CD14-positive monocyte (primary cell): ENCODE data around the gene WFDC10A. TPM values are rescaled to one million over a fixed set of nuclear protein-coding genes. Genes with fewer than 3 reads are reported as not detected.
A peak's percentile ranks its signal among the peaks of the same experiment; 100 is the strongest.

Source experiments
- DNase-seq, 3 donors: peaks; one replicate each; pipeline ENCODE4 v3.0.0-alpha.2; 2011 to 2022
- H2AFZ ChIP-seq: 2 replicates; pipeline ENCODE4 v1.6.0; 2012; ENCODE audit warnings: mild to moderate bottlenecking, low read depth, low read length, inconsistent platforms; ENCODE audit not compliant: insufficient read depth, poor library complexity, severe bottlenecking
- H3K27ac ChIP-seq, 2 donors: 1 replicate in 1 of 2; 2 replicates in 1 of 2; pipeline ENCODE4 v1.5.1; 2012 to 2013; ENCODE audit warnings: low read length in 2 of 2, control low read depth in 1 of 2, inconsistent platforms in 1 of 2, low read depth in 1 of 2, mild to moderate bottlenecking in 1 of 2
- H3K27me3 ChIP-seq, 2 donors: one replicate each; pipeline versions ENCODE4 v1.6.0 to v1.6.1; 2011 to 2013; ENCODE audit warnings: low read length in 2 of 2; ENCODE audit not compliant: control insufficient read depth in 2 of 2, insufficient read depth in 2 of 2
- H3K36me3 ChIP-seq, 2 donors: replicated peaks in 1 of 2; 1 replicate in 1 of 2; 2 replicates in 1 of 2; pipeline versions ENCODE4 v1.5.1 to v1.6.1; 2012 to 2013; ENCODE audit warnings: low read length in 2 of 2, control low read depth in 1 of 2, inconsistent platforms in 1 of 2, mild to moderate bottlenecking in 1 of 2; ENCODE audit not compliant: insufficient read depth in 2 of 2, control insufficient read depth in 1 of 2
- H3K4me1 ChIP-seq, 2 donors: 1 replicate in 1 of 2; 2 replicates in 1 of 2; pipeline versions ENCODE4 v1.5.1 to v1.6.1; 2012 to 2013; ENCODE audit warnings: low read length in 2 of 2, control low read depth in 1 of 2, inconsistent platforms in 1 of 2, mild to moderate bottlenecking in 1 of 2, moderate library complexity in 1 of 2; ENCODE audit not compliant: insufficient read depth in 2 of 2, control insufficient read depth in 1 of 2
- H3K4me2 ChIP-seq: replicated peaks from 2 replicates; pipeline ENCODE3; 2012; ENCODE audit warnings: low read length, moderate library complexity, mild to moderate bottlenecking; ENCODE audit not compliant: poor library complexity, severe bottlenecking; ENCODE audit errors: extremely low read depth
- H3K4me3 ChIP-seq, 3 experiments: fragments of 200-600 bp in 1 of 3; sonication (generic) in 1 of 3; replicated peaks in 1 of 3; 1 replicate in 2 of 3; 2 replicates in 1 of 3; pipeline ENCODE4 v1.5.1; 2011 to 2013; ENCODE audit warnings: low read length in 3 of 3, mild to moderate bottlenecking in 3 of 3, control low read depth in 2 of 3, low read depth in 2 of 3, inconsistent platforms in 1 of 3, moderate library complexity in 1 of 3
- H3K79me2 ChIP-seq: 2 replicates; pipeline ENCODE4 v1.6.0; 2012; ENCODE audit warnings: mild to moderate bottlenecking, control low read depth, inconsistent platforms, low read length, moderate library complexity; ENCODE audit not compliant: insufficient read depth
- H3K9ac ChIP-seq: 2 replicates; pipeline ENCODE4 v1.6.0; 2017; ENCODE audit warnings: low read length, mild to moderate bottlenecking; ENCODE audit not compliant: insufficient read depth, poor library complexity, severe bottlenecking
- H3K9me3 ChIP-seq, 2 donors: replicated peaks in 1 of 2; 1 replicate in 1 of 2; 2 replicates in 1 of 2; pipeline versions ENCODE4 v1.5.1 to v1.6.1; 2012 to 2013; ENCODE audit warnings: low read length in 2 of 2, control low read depth in 1 of 2; ENCODE audit not compliant: control insufficient read depth in 1 of 2, insufficient read depth in 1 of 2
- H4K20me1 ChIP-seq: 2 replicates; pipeline ENCODE4 v1.6.0; 2012; ENCODE audit warnings: mild to moderate bottlenecking, low read length, control low read depth, moderate library complexity; ENCODE audit not compliant: insufficient read depth
- H3K27ac Mint-ChIP-seq, 7 donors: one replicate each; pipeline ENCODE4 v1.8.0; 2020; ENCODE audit warnings: mild to moderate bottlenecking in 7 of 7, mixed read lengths in 7 of 7, moderate library complexity in 6 of 7, inconsistent platforms in 2 of 7
- H3K27me3 Mint-ChIP-seq, 3 donors: one replicate each; pipeline ENCODE4 v1.8.0; 2021 to 2022; ENCODE audit warnings: low read depth in 3 of 3, mild to moderate bottlenecking in 3 of 3, mixed read lengths in 3 of 3, moderate library complexity in 3 of 3, inconsistent platforms in 1 of 3
- H3K36me3 Mint-ChIP-seq, 2 donors: one replicate each; pipeline ENCODE4 v1.8.0; 2020; ENCODE audit warnings: mixed read lengths in 2 of 2, inconsistent platforms in 1 of 2, mild to moderate bottlenecking in 1 of 2
- H3K4me1 Mint-ChIP-seq: one replicate; pipeline ENCODE4 v1.8.0; 2020; ENCODE audit warnings: mild to moderate bottlenecking, mixed read lengths
- H3K4me3 Mint-ChIP-seq, 2 donors: one replicate each; pipeline ENCODE4 v1.8.0; 2020; ENCODE audit warnings: mild to moderate bottlenecking in 2 of 2, mixed read lengths in 2 of 2, moderate library complexity in 1 of 2
- H3K9me3 Mint-ChIP-seq, 7 donors: one replicate each; pipeline ENCODE4 v1.8.0; 2020 to 2022; ENCODE audit warnings: mixed read lengths in 7 of 7, mild to moderate bottlenecking in 6 of 7, moderate library complexity in 6 of 7, inconsistent platforms in 2 of 7
- WGBS: methylation state at CpG from one replicate; pipeline ENCODE4 v1.1.5; 2013; ENCODE audit warnings: missing lambda C conversion rate; ENCODE audit not compliant: insufficient coverage; 5-methylcytosine and 5-hydroxymethylcytosine counted together
- intact Hi-C, 2 donors: fragments of 100-400 bp; cut with micrococcal nuclease; formaldehyde crosslinking; loops; one replicate each; pipeline versions ENCODE4 v1.15.0 to v1.15.1; 2023
- polyA minus RNA-seq: library from RNA; depleted of rRNA, polyadenylated mRNA; stranded (reverse); fragments of >200 nt; gene quantifications from 2 replicates; pipeline ENCODE4 v1.2.3, GENCODE V29; 2012
- polyA plus RNA-seq, 3 donors: library from polyadenylated mRNA; depleted of rRNA in 1 of 3; unstranded in 2 of 3; stranded (reverse) in 1 of 3; fragments of 300-500 nt in 2 of 3; fragments of >200 nt in 1 of 3; fragmentation: Illumina TruSeq in 2 of 3; gene quantifications; 1 replicate in 2 of 3; 2 replicates in 1 of 3; pipeline ENCODE4 v1.2.3, GENCODE V29; 2012 to 2021
- total RNA-seq, 12 experiments: library from RNA in 1 of 12; stranded (reverse) in 1 of 12; fragments of 120-200 nt in 1 of 12; gene quantifications; one replicate each; pipeline ENCODE4 v1.2.4 and lab custom pipeline; 2013 to 2026; ENCODE audit warnings: mixed read lengths in 6 of 12, inconsistent platforms in 1 of 12
- TF ChIP-seq, protein P1 (sequence below): fragments of 200-600 bp; IDR thresholded peaks from one replicate; pipeline ENCODE4 v1.8.0; 2022; ENCODE audit warnings: antibody characterized with exemption, mild to moderate bottlenecking

WFDC10A gene
- not detected for total RNA-seq (2013)
- polyA plus RNA-seq (not detected), polyA minus RNA-seq (not detected in 2 replicates), total RNA-seq (lab: John Stamatoyannopoulos, UW) (0 to 0.15 (median 0) reads per million in 11 experiments)

GRCh38 chr20:45629496-45630100 lies at the start of gene WFDC10A:
WFDC10A (plus strand) TSS chr20:45629739; CDS start chr20:45629814, 75 bp downstream.
- no peaks in the 10 kb centered on the region for H4K20me1 ChIP-seq
- H3K79me2 ChIP-seq: no peaks in the 10 kb centered on the region
- H3K9ac ChIP-seq: no peak within 1 kb of the TSS
- peak within 1 kb of the TSS in 1 of 7 donors; percentile 64 for H3K27ac Mint-ChIP-seq
- no peak within 1 kb of the TSS for H3K27ac ChIP-seq
- H3K36me3 ChIP-seq: no peaks in the 10 kb centered on the region
- no peaks in the 10 kb centered on the region for H3K4me1 ChIP-seq
- peak; percentile 44 to 60 (median 55) for DNase-seq
- H3K9me3 Mint-ChIP-seq: peaks cover 0 to 6% (median 0%) of the 10 kb centered on the region in 7 donors
- peaks cover 3% of the 10 kb centered on the region for H3K4me1 Mint-ChIP-seq
- peaks cover 6 to 12% (median 7%) of the 10 kb centered on the region in 3 donors for H3K27me3 Mint-ChIP-seq
- TF ChIP-seq, protein P1, sequence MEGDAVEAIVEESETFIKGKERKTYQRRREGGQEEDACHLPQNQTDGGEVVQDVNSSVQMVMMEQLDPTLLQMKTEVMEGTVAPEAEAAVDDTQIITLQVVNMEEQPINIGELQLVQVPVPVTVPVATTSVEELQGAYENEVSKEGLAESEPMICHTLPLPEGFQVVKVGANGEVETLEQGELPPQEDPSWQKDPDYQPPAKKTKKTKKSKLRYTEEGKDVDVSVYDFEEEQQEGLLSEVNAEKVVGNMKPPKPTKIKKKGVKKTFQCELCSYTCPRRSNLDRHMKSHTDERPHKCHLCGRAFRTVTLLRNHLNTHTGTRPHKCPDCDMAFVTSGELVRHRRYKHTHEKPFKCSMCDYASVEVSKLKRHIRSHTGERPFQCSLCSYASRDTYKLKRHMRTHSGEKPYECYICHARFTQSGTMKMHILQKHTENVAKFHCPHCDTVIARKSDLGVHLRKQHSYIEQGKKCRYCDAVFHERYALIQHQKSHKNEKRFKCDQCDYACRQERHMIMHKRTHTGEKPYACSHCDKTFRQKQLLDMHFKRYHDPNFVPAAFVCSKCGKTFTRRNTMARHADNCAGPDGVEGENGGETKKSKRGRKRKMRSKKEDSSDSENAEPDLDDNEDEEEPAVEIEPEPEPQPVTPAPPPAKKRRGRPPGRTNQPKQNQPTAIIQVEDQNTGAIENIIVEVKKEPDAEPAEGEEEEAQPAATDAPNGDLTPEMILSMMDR: peak; percentile 82
- peak within 1 kb of the TSS; percentile 8 for H3K4me2 ChIP-seq
- H3K36me3 Mint-ChIP-seq: no peaks in the 10 kb centered on the region
- no peaks in the 10 kb centered on the region for H3K9me3 ChIP-seq
- peaks cover 2 to 6% of the 10 kb centered on the region in 2 donors for H3K27me3 ChIP-seq
- intact Hi-C loops: no loop called here
- H3K4me3 ChIP-seq: no peak within 1 kb of the TSS
- no peak within 1 kb of the TSS for H2AFZ ChIP-seq
- no peak within 1 kb of the TSS for H3K4me3 Mint-ChIP-seq
- WGBS: 25% methylated on average over 4 of the region's 9 CpGs

GRCh38 chr20:45581702-45582101 lies 47.8 kb upstream of the WFDC10A start:
- H3K4me2 ChIP-seq: no peak overlapping the region
- no peaks in the 10 kb centered on the region for H3K36me3 ChIP-seq
- H3K36me3 Mint-ChIP-seq: no peaks in the 10 kb centered on the region
- H3K9ac ChIP-seq: no peak overlapping the region
- TF ChIP-seq, protein P1: no peak
- no peak for DNase-seq
- no peaks in the 10 kb centered on the region for H3K79me2 ChIP-seq
- H3K9me3 Mint-ChIP-seq: peaks cover 0 to 2% (median 0%) of the 10 kb centered on the region in 7 donors
- H3K4me1 ChIP-seq: no peaks in the 10 kb centered on the region
- peaks cover 0 to 4% of the 10 kb centered on the region in 2 donors for H3K27me3 ChIP-seq
- H3K4me3 Mint-ChIP-seq: no peak overlapping the region
- no peak overlapping the region for H3K27ac Mint-ChIP-seq
- H3K27me3 Mint-ChIP-seq: peaks cover 12 to 16% (median 15%) of the 10 kb centered on the region in 3 donors
- no peak overlapping the region for H3K4me3 ChIP-seq
- intact Hi-C loops: no loop called here
- no peaks in the 10 kb centered on the region for H4K20me1 ChIP-seq
- H3K27ac ChIP-seq: no peak overlapping the region
- no peaks in the 10 kb centered on the region for H3K9me3 ChIP-seq
- H2AFZ ChIP-seq: no peak overlapping the region
- H3K4me1 Mint-ChIP-seq: no peaks in the 10 kb centered on the region
